HG03025 (cell line): ENCODE data around the gene TMEM156.

ENCODE experiments used
- ATAC-seq: cut with Tn5 transposase; IDR thresholded peaks from one replicate; pipeline ENCODE4 v1.9.1; 2021; ENCODE audit warnings: mild to moderate bottlenecking, moderate library complexity; ENCODE audit not compliant: unreplicated experiment, low FRiP score

Gene TMEM156

DNA sequence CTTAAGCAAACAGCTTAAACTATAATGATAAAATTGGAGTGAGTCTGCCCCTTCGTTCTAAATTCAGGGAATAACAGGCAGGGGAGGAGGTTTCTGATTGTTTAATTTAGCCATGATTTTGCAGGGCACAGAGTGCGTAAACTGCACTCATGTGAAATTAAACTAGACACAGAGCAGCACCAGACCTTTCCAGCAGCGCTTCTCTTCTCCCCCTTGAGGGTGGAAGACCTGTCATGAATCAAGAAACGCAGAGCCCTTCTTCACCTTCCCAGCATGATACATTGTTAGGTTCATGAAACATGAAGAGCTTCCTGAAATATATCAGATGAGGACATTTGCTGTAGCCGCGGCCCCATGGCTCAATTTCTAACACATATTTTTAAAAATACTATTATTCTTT is 101.5 kb downstream of the TMEM156 start:
- ATAC-seq: no peak

DNA sequence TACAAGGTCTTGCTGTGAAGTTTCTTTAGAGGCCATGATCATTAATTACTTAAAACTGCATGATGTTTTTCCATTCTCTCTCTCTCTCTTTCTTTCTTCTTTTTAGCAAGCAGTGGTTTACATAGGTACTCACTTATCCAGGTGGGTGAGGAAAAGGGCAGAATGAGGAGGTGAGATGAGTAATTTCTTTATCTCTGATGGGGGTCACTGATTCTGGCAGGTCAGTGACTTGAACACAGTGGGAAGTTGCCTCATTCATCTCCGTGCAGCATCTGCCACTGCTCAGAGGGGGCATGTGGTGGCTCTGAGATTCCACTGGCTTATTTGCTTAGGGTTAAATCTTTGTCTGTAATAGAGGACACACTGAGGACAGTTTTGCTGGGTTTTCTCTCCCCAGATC is 102.0 kb downstream of the TMEM156 start:
- ATAC-seq: no peak

DNA sequence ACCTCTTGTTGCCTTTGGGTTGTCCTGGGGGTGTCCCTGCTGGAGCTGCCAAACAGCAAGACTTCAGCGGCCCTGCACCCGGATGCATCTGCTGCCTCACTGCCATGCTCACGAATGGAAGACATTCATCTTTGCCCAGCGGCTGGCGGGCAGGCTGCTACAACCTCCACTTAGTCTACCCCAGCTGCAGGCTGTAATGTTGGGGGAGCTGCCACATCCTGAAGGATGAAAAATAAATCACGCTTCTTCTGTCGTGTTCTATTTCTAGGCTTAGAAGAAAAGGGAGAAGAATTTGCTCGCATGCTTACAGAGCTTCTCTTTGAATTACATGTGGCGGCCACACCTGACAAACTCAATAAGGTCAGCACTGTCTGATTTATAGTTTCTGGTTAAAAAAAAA is 103.2 kb downstream of the TMEM156 start:
- ATAC-seq: no peak

DNA sequence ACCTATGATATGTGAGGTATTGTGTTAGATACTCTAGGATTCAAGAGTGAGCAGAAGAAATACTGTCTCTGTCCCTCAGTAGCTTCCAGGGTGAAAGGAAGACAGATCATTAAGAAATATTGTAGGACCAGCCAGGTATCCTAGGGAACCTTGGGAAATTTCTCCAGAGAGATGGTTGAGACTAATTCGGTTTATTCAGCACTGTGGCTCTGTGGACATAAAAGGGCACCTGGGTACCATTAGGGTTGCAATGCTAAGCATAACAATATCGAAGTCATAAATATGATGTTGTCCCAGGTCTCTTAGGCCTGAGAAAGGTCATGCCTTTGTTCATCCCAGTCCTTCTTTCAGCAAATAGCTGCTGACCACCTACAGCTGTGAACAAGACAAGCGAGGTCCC is 103.6 kb downstream of the TMEM156 start:
- no peak for ATAC-seq

DNA sequence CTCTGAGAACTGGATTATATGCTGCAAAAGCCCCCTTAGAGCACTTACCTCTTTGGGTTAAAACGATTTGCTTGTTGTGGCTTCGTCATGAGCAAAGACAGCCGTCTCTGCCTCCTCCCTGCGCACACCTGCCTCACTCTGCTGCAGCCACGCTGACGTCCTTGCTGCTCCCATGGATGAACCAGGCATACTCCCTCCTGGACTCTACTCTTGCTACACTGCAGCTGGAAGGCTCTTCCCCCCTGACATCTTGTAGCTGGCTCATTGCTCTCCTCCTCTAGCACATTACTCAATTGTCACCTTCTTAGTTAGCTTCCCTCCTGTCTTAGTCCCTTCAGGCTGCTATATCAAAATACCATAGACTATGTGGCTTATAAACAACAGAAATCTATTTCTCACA is 105.3 kb downstream of the TMEM156 start:
- ATAC-seq: no peak

DNA sequence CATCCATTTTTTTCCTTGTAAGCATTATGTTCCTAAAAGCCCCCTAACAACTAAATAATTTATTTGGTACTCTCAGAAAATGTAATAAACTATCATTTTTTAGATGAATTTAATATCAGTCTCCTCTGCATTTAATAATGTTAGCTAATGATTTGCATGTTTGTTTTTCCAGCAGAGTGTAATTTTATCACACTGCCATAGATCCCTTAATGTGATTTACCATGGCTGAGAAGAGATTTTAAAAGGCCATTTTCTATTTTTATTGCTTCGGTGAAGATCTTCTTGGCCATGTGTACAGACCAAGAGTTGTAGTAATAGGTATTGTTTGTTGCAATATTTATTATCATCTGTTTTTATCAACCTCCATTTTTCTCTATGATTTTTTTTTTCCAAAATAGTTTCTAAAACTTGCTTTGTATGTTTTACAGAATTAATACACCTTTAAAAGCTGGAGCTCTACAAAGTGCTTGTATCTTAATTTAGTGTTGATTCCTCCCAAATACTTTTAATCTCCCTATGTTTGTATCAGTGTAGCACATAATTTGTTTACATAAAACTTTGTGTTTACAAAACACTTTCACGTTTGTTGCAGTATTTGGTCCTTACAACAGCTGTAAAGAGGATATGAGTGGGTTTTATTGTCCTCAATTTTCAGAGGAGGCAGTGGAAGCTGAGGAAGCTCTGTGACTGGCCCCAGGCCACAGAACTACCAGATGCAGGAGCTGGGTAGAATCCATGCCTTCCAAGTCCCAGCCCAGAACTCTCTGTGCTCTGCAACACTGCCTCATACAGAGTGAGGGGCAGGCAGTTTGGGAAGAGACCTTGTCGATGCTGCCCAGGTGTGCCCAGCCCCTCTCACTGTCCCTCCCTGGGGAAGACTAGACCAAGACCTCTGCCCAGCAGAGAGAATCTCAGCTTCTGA is 106.5 kb downstream of the TMEM156 start:
- no peak for ATAC-seq

DNA sequence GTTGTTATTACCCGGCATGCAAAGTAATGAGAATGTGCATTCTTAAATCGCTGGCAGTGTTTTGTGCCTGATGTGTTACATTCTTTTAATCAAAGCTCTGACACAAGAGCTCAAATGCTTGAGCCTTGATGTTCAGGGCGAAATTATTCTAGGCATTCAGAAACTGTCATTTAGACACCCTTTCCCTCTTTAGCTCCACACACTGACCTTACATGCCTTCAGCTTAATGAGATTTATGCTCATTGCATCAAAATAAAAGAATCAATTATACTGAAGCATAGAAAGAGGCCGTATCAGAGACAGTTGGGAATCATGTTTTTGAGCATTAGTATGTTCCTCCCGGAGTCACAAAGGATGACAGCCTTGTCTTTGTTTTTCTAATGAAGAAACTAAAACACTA is 107.9 kb downstream of the TMEM156 start:
- no peak for ATAC-seq

DNA sequence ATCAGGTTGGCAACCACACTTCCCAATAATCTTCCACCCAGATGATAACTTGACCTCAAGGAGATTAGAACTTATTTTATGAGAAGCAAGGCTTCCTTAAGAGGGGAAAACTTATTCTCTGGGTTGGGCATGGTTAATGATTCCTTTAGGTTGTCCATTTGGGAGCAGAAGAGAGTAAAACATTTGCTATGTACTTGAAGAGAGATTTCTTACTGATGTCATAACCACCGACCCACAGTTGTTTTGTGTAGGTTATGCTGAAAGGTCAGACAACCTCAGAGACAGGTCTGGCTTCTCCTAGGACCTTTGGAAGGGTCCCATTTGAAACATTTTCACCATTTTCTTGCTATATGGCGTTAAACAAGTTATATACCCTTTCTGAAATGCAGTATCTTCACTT is 108.5 kb downstream of the TMEM156 start:
- ATAC-seq: no peak

DNA sequence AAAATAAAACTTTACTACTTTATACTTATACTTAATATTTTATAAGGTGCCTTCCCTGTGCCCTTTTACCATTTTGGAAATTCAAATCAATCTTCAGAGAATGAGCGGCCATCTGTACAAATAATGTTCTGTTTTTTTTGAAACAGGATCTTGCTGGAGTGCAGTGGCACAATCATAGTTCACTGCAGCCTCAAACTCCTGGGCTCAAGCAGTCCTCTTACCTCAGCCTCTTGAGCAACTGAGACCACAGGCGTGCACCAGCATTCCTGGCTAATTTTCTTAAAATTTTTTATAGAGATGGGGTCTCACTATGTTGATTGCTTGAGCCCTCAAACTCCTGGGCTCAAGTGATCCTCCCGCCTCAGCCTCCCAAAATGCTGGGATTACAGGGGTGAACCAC is 111.1 kb downstream of the TMEM156 start:
- no peak for ATAC-seq

DNA sequence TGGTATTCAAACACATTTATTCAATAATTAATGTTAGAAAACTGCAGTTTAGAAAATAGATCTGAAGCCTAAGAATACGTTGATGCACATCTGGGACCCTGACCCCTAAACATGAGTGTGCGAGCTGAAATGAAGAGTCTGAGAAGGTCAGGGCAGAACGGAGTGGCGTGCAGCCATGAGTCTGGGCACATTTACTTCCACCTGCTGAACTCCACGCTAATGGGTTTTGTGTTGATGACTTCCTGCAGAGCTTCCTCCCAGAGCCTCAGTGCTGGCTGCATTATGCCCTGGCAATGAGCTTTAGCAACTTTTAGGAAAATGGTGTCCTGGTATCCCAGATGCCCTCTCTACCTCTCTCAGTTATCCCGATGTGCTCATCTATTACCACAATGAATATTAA is 111.5 kb downstream of the TMEM156 start:
- no peak for ATAC-seq

DNA sequence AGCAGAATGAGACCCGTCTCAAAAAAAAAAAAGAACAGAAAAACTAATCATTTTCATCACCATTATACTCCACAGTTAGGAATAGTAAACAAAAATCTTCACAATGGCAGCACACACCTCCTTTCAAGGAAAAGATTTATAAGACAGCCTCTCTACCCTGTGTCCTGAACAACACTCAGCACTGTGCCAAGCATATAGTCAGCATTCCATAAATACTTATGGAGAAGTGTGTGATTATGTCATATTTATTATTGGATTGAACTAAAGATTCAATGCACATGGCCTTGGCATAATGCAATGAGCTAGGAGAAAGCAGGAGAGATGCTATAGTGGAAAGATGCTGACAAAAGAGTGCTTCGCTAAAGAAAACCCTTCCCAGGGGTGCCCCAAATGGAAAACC is 112.0 kb downstream of the TMEM156 start:
- no peak for ATAC-seq

DNA sequence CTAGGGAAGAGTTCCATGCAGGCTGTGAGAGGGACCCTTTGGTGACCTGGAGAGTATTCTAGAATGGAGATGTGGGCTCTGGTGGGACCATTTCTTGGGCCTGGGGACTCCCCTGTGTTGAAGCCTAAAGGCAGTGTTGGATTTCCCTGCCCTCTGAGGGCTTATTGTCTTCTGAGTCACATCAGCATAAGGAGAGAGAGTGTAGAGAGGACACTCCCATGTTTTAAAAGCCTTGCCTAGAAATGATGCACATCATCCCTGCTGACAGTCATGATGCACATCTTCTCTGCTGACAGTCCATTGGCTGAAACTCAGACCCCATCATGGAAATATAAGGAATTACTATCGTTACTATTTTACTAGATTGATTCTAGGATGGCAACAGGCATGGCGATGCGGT is 112.7 kb downstream of the TMEM156 start:
- ATAC-seq: no peak

DNA sequence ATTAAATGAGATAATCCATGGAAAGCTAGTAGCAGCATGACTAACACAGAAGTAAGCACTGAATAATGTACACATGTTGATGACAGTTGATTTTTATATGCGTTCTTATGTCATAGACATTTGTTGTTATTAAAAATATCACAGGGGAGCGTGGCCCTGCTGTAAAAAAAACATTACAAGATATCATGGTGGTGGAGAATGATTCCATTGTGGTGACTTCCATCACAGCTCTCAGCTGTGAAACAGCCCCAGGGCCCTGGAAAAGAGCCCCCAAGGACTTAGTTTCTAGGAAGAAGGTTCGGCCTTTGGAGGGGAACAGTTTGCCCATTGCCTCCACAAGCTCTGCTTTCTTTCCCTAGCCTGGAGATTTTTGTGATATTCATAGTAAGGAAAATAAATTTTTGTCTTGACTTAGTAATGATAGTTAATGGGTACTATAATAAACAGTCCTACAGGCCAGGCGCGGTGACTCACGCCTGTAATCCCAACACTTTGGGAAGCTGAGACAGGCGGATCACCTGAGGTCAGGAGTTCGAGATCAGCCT is 114.7 kb downstream of the TMEM156 start:
- ATAC-seq: no peak
